Measurements from ENCODE around the gene GALNTL6.
A peak's percentile ranks its signal among the peaks of the same experiment; 100 is the strongest.
"Not testable (repeated sequence)": the region's sequence is repeated elsewhere in the genome, so short reads cannot be mapped to it uniquely, and the experiment has no call there.

GALNTL6 gene

GRCh38 chr4:173001571-173001970 is 1188.4 kb downstream of the GALNTL6 start:
- no peak for DNase-seq

- no peak for DNase-seq
Measured at GRCh38 chr4:173002830-173003561, 1189.8 kb downstream of the GALNTL6 start.

- DNase-seq, result no peak
Measured at GRCh38 chr4:173005912-173006633, 1192.9 kb downstream of the GALNTL6 start.

- DNase-seq, result no peak
Measured at GRCh38 chr4:173008436-173008835, 1195.2 kb downstream of the GALNTL6 start.

GRCh38 chr4:173009129-173009823 is 1196.1 kb downstream of the GALNTL6 start:
- DNase-seq, result no peak

GRCh38 chr4:173012608-173013007 is 1199.4 kb downstream of the GALNTL6 start:
- DNase-seq, result no peak

- DNase-seq, result peak; percentile 83
Measured at GRCh38 chr4:173013232-173013930, 1200.2 kb downstream of the GALNTL6 start.

- peak; percentile 63 for DNase-seq
Measured at GRCh38 chr4:173014113-173014558, 1200.9 kb downstream of the GALNTL6 start.

- no peak for DNase-seq
Measured at GRCh38 chr4:173014836-173015235, 1201.6 kb downstream of the GALNTL6 start.

- DNase-seq, result no peak
Measured at GRCh38 chr4:173017802-173018201, 1204.6 kb downstream of the GALNTL6 start.

- peak; percentile 85 for DNase-seq
Measured at GRCh38 chr4:173018446-173018845, 1205.2 kb downstream of the GALNTL6 start.

GRCh38 chr4:173019664-173020063 is 1206.5 kb downstream of the GALNTL6 start:
- DNase-seq, result no peak

- DNase-seq, result not testable (repeated sequence)
Measured at GRCh38 chr4:173021746-173022573, 1208.8 kb downstream of the GALNTL6 start.

- no peak for DNase-seq
Measured at GRCh38 chr4:173024203-173024602, 1211.0 kb downstream of the GALNTL6 start.

- DNase-seq, result peak; percentile 87
Measured at GRCh38 chr4:173025131-173025530, 1211.9 kb downstream of the GALNTL6 start.

GRCh38 chr4:173037242-173037641 is 1224.0 kb downstream of the GALNTL6 start:
- no peak for DNase-seq

- peak; percentile 71 for DNase-seq
Measured at GRCh38 chr4:173038192-173038896, 1225.1 kb downstream of the GALNTL6 start.

- DNase-seq, result peak; percentile 47
Measured at GRCh38 chr4:173039617-173040577, 1226.7 kb downstream of the GALNTL6 start.

- DNase-seq, result no peak
Measured at GRCh38 chr4:173041482-173041881, 1228.3 kb downstream of the GALNTL6 start.

- not testable (repeated sequence) for DNase-seq
Measured at GRCh38 chr4:173042139-173042538, 1228.9 kb downstream of the GALNTL6 start.
